B cell (primary cell): Measurements from ENCODE around the gene SDF2.

Experiments used
- EZH2 ChIP-seq: IDR thresholded peaks from 2 replicates; pipeline ENCODE4 v1.6.1; 2012; ENCODE audit warnings: borderline replicate concordance, low read depth, mild to moderate bottlenecking, moderate library complexity, low read length; ENCODE audit not compliant: insufficient read depth, poor library complexity, severe bottlenecking
- TF ChIP-seq, protein P1 (sequence below): fragments of 200-600 bp; IDR thresholded peaks from one replicate; pipeline ENCODE4 v1.8.0; 2022; ENCODE audit warnings: antibody characterized with exemption, mild to moderate bottlenecking

DNA sequence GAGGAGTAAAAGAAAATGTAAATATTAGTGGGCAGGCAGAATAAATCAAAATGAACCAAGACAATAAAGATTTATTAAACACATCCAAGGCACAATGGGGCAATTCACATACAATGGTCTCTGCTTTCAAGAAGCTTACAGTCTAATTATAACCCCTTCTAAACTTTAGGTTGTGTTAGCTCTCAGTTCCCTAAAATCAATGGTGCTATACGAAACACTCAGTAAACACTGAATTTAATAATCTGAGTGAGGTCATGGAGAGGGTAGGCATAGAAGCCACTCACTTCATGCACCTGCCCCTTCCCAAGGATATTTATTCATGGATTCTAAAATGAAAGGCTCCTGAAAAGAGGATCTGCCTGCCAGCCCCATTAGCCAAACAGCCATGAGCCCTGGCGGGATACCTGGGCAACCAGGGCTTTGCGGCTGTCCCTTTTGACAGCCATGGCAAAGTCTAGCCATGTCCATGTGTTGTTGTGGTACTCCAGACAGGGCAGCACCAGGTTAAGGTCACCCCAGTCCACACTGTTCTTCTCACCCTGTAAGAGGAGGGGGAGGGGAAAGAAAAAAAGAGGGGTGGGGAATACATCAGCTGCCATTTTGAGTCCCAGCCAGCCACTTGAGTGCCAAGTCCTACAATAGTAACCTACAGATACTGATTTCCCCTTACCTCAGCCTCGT is 46.3 kb downstream of the SDF2 start:
- TF ChIP-seq, protein P1, sequence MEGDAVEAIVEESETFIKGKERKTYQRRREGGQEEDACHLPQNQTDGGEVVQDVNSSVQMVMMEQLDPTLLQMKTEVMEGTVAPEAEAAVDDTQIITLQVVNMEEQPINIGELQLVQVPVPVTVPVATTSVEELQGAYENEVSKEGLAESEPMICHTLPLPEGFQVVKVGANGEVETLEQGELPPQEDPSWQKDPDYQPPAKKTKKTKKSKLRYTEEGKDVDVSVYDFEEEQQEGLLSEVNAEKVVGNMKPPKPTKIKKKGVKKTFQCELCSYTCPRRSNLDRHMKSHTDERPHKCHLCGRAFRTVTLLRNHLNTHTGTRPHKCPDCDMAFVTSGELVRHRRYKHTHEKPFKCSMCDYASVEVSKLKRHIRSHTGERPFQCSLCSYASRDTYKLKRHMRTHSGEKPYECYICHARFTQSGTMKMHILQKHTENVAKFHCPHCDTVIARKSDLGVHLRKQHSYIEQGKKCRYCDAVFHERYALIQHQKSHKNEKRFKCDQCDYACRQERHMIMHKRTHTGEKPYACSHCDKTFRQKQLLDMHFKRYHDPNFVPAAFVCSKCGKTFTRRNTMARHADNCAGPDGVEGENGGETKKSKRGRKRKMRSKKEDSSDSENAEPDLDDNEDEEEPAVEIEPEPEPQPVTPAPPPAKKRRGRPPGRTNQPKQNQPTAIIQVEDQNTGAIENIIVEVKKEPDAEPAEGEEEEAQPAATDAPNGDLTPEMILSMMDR: no peak
- TF ChIP-seq EZH2: no peak
